Central memory CD4-positive, alpha-beta T cell (primary cell): Measurements from ENCODE around the gene C9orf43.
"Not testable (repeated sequence)": the region's sequence is repeated elsewhere in the genome, so short reads cannot be mapped to it uniquely, and the experiment has no call there.

Source experiments
- DNase-seq: peaks from one replicate; pipeline ENCODE4 v3.0.0; 2022

C9orf43 gene

GRCh38 chr9:113381441-113381840, 29.1 kb upstream of the C9orf43 start:
- DNase-seq = not testable (repeated sequence)

GRCh38 chr9:113381909-113382411, 28.6 kb upstream of the C9orf43 start:
- no peak for DNase-seq

- DNase-seq = no peak
Measured at GRCh38 chr9:113386571-113387393, 23.8 kb upstream of the C9orf43 start.

- DNase-seq = no peak
Measured at GRCh38 chr9:113387560-113388230, 22.9 kb upstream of the C9orf43 start.

GRCh38 chr9:113388833-113389232, 21.7 kb upstream of the C9orf43 start:
- DNase-seq = no peak

- no peak for DNase-seq
Measured at GRCh38 chr9:113389451-113389850, 21.1 kb upstream of the C9orf43 start.

GRCh38 chr9:113390192-113390960, 20.2 kb upstream of the C9orf43 start:
- DNase-seq = no peak

GRCh38 chr9:113391917-113392316, 18.6 kb upstream of the C9orf43 start:
- DNase-seq = no peak

- no peak for DNase-seq
Measured at GRCh38 chr9:113393281-113393680, 17.3 kb upstream of the C9orf43 start.

- no peak for DNase-seq
Measured at GRCh38 chr9:113395000-113395861, 15.3 kb upstream of the C9orf43 start.

GRCh38 chr9:113397203-113397631, 13.3 kb upstream of the C9orf43 start:
- DNase-seq = no peak

- no peak for DNase-seq
Measured at GRCh38 chr9:113398796-113399195, 11.8 kb upstream of the C9orf43 start.

GRCh38 chr9:113399646-113400200, 10.8 kb upstream of the C9orf43 start:
- DNase-seq = no peak

- peak; percentile 99 for DNase-seq
Measured at GRCh38 chr9:113401027-113401792, 9.3 kb upstream of the C9orf43 start, which contains the start of gene ALAD. ALAD (minus strand) TSS chr9:113401284; CDS start chr9:113393559, 7,725 bp downstream.

- no peak for DNase-seq
Measured at GRCh38 chr9:113403646-113404045, 6.9 kb upstream of the C9orf43 start.

- DNase-seq = not testable (repeated sequence)
Measured at GRCh38 chr9:113406353-113406752, 4.2 kb upstream of the C9orf43 start.

- peak; percentile 56 for DNase-seq
Measured at GRCh38 chr9:113406873-113407511, 3.6 kb upstream of the C9orf43 start.

GRCh38 chr9:113409481-113409880, 1.1 kb upstream of the C9orf43 start:
- no peak for DNase-seq

- no peak for DNase-seq
Measured at GRCh38 chr9:113409883-113410206, 702 bp upstream of the C9orf43 start.

- no peak for DNase-seq
Measured at GRCh38 chr9:113416149-113416721, 5.7 kb downstream of the C9orf43 start.
